ENCODE data around the gene ARHGAP23.

The ARHGAP23 gene

DNA sequence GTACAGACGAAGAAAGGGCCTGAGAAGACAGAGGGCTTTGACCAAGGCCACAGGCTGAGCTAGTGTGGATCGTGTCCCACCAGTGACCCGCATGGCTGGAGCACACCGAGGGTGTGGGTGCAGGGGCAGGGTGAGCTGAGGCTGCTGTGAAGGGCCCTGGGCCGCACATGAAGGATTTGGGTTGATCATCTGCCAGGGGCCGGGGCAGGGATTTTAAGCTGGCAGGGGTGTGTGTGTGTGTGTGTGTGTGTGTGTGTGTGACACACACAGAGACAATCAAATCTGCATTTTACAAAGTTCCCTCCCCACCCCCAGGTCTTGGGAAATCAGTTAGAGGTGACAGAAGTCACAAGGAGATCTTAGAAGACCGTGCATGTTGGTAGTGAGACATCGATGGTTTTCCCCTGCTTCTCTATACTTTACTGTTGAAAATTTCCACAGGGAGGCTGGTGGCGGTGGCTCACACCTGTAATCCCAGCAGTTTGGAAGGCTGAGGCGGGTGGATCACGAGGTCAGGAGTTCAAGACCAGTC lies 112.3 kb downstream of the ARHGAP23 start:
- Histone ChIP-seq H3K4me1 (peaks cover 6 to 21% (median 13%) of the 10 kb centered on the region in 10 experiments; a peak in 17 of 20 replicates), H3K9me3 (replicated peaks in 1 of 11) (no peaks in the 10 kb centered on the region), H3K9ac (no peak overlapping the region), H3K27ac (no peak overlapping the region), H3K4me2 (no peak overlapping the region), H3K36me3 (no peaks in the 10 kb centered on the region), H3K27me3 (0 out of 22 replicates have a peak, but pooled peaks cover 0 to 4% (median 0%) of the 10 kb centered on the region in 11 experiments), H3K4me3 (no peak overlapping the region), H4K20me1 (no peaks in the 10 kb centered on the region; a peak in 1 of 22 replicates)
- TF ChIP-seq Cebpa-rat (IDR thresholded peaks at IDR 0.05), result no peak

DNA sequence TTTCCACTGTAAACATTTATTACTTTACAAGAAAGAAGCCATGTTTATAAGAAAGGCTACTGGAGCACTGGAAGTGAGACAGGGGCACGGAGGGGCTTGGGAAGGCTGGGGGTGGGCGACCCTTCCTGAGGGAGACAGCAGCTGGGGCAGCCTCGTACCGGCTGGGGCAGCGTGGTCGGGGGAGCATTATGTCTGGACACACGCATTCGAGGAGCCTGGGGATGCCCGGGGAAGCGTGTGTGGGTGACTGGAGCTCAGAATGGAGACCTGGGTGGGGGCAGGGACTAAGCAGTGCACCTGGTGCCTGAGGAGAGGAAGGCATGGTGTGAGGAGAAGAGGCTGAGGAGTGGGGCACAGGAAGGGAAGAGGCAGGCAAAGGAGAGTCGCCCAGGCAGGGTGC lies 113.0 kb downstream of the ARHGAP23 start:
- H4K20me1 ChIP-seq, result no peaks in the 10 kb centered on the region; a peak in 1 of 22 replicates
- H3K9ac ChIP-seq, result no peak overlapping the region
- no peaks in the 10 kb centered on the region for H3K9me3 ChIP-seq (replicated peaks in 1 of 11)
- H3K36me3 ChIP-seq, result no peaks in the 10 kb centered on the region
- no peak for TF ChIP-seq Cebpa-rat (IDR thresholded peaks at IDR 0.05)
- peaks cover 6 to 21% (median 13%) of the 10 kb centered on the region in 10 experiments; a peak in 17 of 20 replicates for H3K4me1 ChIP-seq
- no peaks in the 10 kb centered on the region for H3K27me3 ChIP-seq
- H3K4me3 ChIP-seq, result no peak overlapping the region
- H3K27ac ChIP-seq, result no peak overlapping the region
- no peak overlapping the region for H3K4me2 ChIP-seq

DNA sequence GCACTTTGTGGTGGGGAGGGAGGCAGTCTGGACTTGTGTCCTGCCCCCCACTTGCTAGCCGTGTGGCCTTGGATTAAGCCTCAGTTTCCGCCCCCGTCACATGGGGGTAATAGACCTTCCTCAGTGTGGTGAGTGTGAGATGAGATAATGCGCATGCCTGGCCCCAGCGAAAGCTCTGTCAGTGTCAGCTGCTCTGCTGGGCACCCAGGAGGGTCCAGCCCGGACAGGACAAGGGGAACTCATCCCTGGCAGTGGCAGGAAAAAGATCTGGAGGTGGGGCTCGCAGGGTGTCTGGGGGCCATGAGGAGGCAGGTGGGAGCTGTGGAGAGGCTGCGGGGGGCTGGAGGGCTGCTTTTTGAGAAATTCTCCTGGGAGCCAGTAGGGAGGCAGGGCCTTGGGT lies 114.0 kb downstream of the ARHGAP23 start:
- peaks cover 6 to 21% (median 13%) of the 10 kb centered on the region in 10 experiments; a peak in 17 of 20 replicates for H3K4me1 ChIP-seq
- TF ChIP-seq Cebpa-rat (IDR thresholded peaks at IDR 0.05), result no peak
- no peak overlapping the region for H3K4me3 ChIP-seq
- no peak overlapping the region for H3K9ac ChIP-seq
- no peaks in the 10 kb centered on the region for H3K36me3 ChIP-seq
- H3K4me2 ChIP-seq, result no peak overlapping the region
- 0 out of 22 replicates have a peak, but pooled peaks cover 0 to 3% (median 0%) of the 10 kb centered on the region in 11 experiments for H3K27me3 ChIP-seq
- H3K9me3 ChIP-seq (replicated peaks in 1 of 11), result no peaks in the 10 kb centered on the region
- no peak overlapping the region for H3K27ac ChIP-seq
- H4K20me1 ChIP-seq, result no peaks in the 10 kb centered on the region; a peak in 2 of 22 replicates

DNA sequence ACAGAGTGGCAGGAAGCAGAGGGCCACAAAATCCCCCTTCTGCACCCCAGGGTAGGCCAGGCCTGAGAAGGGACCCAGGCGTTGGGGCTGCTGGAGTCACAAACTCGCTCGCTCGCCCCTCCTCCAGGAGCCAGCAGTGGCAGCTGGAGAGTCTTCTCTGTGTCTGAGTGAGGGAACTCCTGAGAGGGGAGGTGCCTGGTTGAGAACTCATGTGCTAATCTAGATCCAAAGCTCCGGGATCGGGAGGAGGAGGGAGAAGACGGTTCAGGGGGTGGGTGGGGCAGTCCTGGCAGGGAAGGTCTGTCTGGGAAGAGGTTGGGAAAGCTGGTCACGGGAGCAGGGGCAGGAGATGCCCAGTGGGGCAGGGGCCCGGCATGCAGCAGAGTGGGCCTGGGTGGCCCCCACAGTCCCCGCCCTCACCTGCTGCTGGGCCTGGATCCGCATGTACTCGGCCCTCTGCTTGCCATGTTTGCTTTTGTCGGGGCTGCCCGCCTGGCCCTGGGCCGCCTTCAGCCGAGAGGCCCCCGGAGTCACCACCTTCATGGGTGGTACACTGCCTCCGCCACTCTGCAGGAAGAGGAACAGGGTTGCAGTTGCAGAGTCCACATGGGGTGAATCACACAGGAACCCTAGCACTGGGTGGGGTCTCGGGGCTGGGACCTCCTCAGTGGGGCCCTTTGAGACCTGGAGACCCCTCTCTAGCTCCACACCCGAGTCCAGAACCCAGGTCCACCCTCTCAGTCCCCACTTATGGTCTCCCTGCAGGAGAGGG lies 115.3 kb downstream of the ARHGAP23 start:
- Histone ChIP-seq H4K20me1 (no peaks in the 10 kb centered on the region; a peak in 2 of 22 replicates), H3K36me3 (no peaks in the 10 kb centered on the region), H3K4me1 (peaks cover 6 to 21% (median 13%) of the 10 kb centered on the region in 10 experiments; a peak in 17 of 20 replicates), H3K27me3 (0 out of 22 replicates have a peak, but pooled peaks cover 0 to 5% (median 0%) of the 10 kb centered on the region in 11 experiments), H3K4me3 (no peak overlapping the region), H3K27ac (no peak overlapping the region), H3K9ac (no peak overlapping the region), H3K9me3 (replicated peaks in 1 of 11) (no peaks in the 10 kb centered on the region), H3K4me2 (peak overlapping the region in 7 of 11 experiments; percentile 15 to 44 (median 31); a peak in 8 of 22 replicates)
- no peak for TF ChIP-seq Cebpa-rat (IDR thresholded peaks at IDR 0.05)

DNA sequence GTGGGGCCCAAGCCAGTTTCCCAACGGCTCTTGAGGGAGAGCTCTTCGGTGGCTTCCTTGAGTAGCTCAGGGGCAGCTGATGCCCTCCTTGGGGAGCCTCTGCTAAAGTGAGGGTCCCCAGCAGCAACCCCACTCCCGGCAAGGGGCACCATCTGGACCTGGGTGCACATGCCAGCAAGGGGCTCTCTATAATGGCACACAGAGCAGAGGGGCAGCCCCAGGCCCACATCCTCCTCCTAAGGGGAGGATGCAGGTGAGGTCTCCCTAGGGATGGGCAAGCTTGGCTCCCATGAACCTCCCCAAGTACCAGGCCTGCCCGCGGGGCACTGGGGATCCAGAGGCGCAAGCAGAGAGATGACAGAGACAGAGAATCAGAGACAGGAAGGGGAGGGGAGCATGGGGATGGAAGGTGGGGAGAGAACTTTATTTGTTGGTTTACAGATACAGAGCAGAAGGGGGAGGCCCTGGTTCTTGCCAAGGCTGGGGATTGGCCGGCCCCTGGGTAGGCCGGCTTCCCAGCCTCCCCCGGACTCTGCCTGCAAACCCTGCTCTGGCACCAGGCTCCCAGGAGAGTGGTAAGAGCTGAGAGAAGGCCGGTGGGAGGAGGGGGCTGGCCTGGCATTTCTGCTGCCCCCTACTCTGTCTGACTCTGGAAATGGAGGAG lies 116.0 kb downstream of the ARHGAP23 start:
- Histone ChIP-seq H3K4me2 (peak overlapping the region in 9 of 11 experiments; percentile 11 to 53 (median 31); a peak in 9 of 22 replicates), H3K27ac (no peak overlapping the region), H3K36me3 (no peaks in the 10 kb centered on the region), H3K4me3 (no peak overlapping the region), H4K20me1 (no peaks in the 10 kb centered on the region; a peak in 2 of 22 replicates), H3K9ac (no peak overlapping the region), H3K4me1 (peaks cover 6 to 17% (median 11%) of the 10 kb centered on the region in 10 experiments; a peak in 17 of 20 replicates), H3K9me3 (replicated peaks in 1 of 11) (no peaks in the 10 kb centered on the region), H3K27me3 (0 out of 22 replicates have a peak, but pooled peaks cover 0 to 5% (median 0%) of the 10 kb centered on the region in 11 experiments)
- TF ChIP-seq Cebpa-rat (IDR thresholded peaks at IDR 0.05), result no peak

DNA sequence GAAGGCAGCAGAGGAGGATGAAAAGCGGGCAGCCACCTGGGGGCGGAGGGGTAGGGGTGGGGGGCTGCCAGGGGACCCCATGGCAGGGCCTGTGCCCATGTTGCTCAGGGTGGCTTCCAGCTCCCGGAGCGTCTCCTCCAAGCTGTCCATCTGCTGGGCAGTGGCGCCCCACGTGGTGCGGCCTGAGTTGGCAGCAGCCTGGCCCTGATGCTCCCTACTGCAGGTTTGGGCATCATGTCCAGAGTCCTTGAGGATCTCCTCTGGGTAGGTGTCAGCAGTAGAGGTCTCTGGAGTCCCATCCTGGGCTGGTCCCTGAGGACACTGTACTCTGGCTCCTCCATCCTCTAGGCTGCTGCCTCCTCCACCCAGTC lies 116.6 kb downstream of the ARHGAP23 start:
- Histone ChIP-seq H3K9me3 (replicated peaks in 1 of 11) (no peaks in the 10 kb centered on the region), H3K27ac (no peak overlapping the region), H3K36me3 (no peaks in the 10 kb centered on the region), H4K20me1 (no peaks in the 10 kb centered on the region; a peak in 3 of 22 replicates), H3K4me3 (no peak overlapping the region), H3K4me2 (no peak overlapping the region; a peak in 1 of 22 replicates), H3K27me3 (0 out of 22 replicates have a peak, but pooled peaks cover 0 to 5% (median 0%) of the 10 kb centered on the region in 11 experiments), H3K4me1 (peaks cover 6 to 12% (median 9%) of the 10 kb centered on the region in 10 experiments; a peak in 16 of 20 replicates), H3K9ac (no peak overlapping the region)
- no peak for TF ChIP-seq Cebpa-rat (IDR thresholded peaks at IDR 0.05)

DNA sequence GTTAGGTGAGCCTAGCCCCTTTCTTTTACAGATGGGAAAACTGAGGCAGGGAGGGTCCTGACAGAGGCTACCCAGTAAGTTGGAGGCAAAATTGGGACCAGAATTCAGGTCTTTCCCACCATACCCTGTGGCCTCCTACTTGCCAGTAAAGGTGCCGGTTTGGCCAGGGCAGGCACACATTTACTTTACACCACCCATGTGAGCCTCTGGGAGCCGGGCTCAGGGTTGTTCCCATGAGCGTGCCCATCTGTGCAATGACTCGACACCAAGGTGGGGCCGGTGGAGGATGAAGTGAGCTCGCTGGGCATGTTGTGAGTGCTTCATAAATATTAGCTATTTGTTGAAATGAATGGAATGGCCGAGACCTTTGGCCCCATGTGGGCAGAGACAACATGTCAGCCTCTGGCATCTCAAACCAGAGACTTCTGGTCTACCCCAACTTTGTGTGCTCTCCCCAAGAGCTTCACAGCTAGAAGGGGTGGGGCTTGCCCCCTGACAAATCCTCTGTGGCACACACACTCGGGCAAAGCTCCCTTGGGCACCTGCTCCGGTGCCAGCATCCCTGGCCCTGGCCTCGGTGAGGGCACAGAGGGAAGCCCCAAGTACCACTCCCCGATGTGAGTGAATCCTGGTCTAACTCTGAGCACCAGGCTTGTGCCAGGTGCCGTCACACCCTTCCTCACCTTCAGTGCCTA lies 117.4 kb downstream of the ARHGAP23 start:
- no peaks in the 10 kb centered on the region for H3K36me3 ChIP-seq
- TF ChIP-seq Cebpa-rat (IDR thresholded peaks at IDR 0.05), result no peak
- no peaks in the 10 kb centered on the region for H3K9me3 ChIP-seq (replicated peaks in 1 of 11)
- no peak overlapping the region for H3K4me2 ChIP-seq
- 0 out of 22 replicates have a peak, but pooled peaks cover 0 to 5% (median 0%) of the 10 kb centered on the region in 11 experiments for H3K27me3 ChIP-seq
- no peak overlapping the region for H3K9ac ChIP-seq
- no peaks in the 10 kb centered on the region; a peak in 3 of 22 replicates for H4K20me1 ChIP-seq
- H3K27ac ChIP-seq, result no peak overlapping the region
- peaks cover 6 to 11% (median 9%) of the 10 kb centered on the region in 10 experiments; a peak in 16 of 20 replicates for H3K4me1 ChIP-seq
- H3K4me3 ChIP-seq, result no peak overlapping the region

DNA sequence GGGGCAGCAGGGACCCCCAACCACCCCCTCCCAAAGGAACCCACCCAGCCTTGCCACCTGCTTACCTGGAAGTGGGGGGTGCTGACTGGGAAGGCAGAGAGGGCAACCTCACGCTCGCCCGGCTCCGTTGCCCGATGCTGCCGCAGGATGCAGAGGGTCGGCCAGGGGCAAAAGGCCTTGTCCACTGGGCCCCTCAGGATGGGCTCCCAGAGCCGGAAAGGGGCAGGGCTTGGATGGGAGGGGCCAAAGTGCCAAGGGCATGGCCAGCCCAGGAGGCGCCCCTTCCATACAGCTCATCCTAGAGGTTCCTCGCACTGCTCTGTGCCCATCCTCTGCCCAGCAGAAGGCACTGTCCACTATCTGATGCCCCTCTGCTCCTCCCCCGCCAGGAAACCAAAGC lies 118.1 kb downstream of the ARHGAP23 start:
- no peak for TF ChIP-seq Cebpa-rat (IDR thresholded peaks at IDR 0.05)
- H3K4me1 ChIP-seq, result peaks cover 6 to 11% (median 9%) of the 10 kb centered on the region in 10 experiments; a peak in 16 of 20 replicates

More for the DNA sequence above, 118.1 kb downstream of the ARHGAP23 start:
- Histone ChIP-seq H4K20me1 (no peaks in the 10 kb centered on the region; a peak in 3 of 22 replicates), H3K4me3 (no peak overlapping the region), H3K27ac (no peak overlapping the region), H3K4me2 (no peak overlapping the region), H3K27me3 (0 out of 22 replicates have a peak, but pooled peaks cover 0 to 5% (median 0%) of the 10 kb centered on the region in 11 experiments), H3K9ac (no peak overlapping the region), H3K9me3 (replicated peaks in 1 of 11) (no peaks in the 10 kb centered on the region), H3K36me3 (no peaks in the 10 kb centered on the region)
